Measurements from ENCODE around the gene SLC5A7.

SLC5A7 gene

DNA sequence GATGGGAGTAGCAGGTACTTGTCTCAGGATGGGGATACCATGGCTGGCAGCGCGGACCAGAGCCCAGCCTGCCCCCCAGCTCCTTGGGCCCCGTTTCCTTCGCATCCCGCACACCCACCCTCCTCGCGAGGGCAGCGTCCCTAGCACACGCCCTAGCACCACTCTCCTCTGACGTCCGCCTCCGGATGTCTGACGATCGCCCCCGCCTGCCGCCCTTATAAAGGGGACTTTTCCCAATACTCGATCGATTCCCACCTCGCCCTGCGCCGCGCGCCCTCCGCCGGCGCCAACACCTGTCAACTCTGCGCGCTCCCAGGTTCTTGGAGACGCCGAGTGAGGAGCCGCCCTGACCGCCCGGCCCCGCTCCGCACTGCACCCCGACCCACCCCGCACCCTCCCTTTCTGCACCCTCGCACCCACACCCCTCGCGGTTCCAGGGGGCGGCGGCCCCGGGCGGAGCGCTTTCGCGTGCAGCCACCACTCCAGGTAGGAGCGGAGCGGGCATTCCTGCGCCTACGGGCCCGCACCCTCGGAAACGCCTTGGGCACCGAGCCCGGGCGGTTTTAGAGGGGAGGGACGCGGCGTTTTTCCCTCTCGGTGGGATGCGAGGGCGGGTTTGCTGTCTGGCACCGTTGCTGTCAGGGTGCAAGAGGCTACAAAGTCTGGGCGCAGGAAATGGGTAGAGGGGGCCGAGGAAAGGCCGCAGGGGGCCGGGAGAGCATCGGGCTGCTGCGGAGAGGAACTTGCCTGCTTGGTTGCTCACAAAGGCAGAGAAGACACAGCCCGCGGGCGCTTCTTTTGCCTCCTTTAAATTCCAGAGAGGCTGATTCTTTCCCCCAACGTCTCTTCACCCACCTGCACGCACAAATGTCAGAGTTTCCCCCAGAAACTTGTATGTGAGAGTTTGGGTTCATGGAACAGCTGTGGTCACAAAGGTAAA lies at the start of gene SLC5A7:
TSS of gene SLC5A7 (plus strand) at position 247 of the 940 bp plus-strand sequence. CDS start 1,632 bp downstream, outside the sequence.
- FAIRE-seq: no peak

DNA sequence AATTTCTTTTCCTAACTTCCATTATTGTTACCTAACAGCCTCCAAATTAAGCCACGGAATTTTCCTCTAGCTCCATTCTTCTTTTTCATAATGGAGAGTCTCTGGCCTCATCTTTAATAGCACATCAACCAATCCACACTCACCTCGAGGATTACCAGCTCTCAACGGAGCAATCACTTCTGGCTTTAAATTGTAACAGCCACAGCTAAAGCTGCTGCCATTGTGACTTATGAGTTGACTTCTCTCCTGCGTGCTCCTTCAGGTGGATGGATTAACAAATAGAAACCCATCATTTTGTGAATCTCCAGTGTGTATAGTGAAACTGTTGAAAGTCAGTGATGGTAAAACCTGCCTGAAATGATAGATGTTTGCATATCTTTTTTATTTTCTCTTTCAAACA lies 24.9 kb upstream of the SLC5A7 start:
- FAIRE-seq: no peak

DNA sequence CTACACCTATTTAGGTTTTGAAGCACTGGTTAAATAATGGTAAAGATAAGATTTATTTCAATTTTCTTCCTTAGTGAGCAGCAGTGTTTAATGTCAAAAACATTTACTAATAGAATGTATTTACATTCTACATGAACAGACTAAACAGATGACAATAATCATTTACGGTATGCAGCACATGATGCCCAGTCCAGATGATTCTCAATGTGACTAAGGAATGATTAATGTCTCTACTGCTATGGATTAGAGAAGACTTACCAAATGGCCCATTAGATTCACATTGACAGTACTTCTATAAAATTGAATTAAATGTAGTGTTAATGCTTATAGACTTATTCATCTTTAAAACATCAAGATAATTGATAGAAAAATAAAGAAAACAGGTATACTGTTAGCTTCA lies 22.1 kb upstream of the SLC5A7 start:
- FAIRE-seq: no peak

DNA sequence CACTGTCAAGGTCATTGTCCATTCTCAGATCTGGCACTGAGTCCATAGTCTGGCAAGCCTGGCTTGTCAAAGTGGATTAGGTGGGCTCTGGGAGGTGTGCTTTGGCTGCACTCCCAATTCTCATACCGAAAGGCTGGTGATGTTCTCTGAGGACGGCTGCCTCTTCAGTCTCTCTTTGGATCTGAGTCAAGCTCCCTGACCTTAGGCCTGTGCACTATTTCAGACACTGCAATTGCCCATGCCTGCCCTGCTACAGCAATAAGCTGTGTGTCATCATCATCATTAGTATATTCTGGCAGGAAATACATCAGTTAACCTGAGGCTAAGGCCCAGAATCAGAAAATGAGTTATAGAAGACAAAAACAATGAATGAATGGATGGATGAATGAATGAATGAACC lies 1.6 kb upstream of the SLC5A7 start:
- no peak for FAIRE-seq

DNA sequence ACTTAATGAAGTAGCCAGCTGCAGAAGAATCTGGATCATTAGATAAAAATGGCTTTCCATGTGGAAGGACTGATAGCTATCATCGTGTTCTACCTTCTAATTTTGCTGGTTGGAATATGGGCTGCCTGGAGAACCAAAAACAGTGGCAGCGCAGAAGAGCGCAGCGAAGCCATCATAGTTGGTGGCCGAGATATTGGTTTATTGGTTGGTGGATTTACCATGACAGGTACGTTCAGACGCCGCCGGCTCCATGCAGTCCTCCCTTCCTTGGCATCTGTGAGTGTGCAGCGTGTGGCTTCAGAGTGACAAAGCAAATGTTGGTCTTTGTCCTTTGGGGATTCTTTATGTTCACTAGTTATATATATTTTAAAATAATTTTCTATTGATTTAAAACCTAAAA lies 1.8 kb downstream of the SLC5A7 start:
- FAIRE-seq: no peak

DNA sequence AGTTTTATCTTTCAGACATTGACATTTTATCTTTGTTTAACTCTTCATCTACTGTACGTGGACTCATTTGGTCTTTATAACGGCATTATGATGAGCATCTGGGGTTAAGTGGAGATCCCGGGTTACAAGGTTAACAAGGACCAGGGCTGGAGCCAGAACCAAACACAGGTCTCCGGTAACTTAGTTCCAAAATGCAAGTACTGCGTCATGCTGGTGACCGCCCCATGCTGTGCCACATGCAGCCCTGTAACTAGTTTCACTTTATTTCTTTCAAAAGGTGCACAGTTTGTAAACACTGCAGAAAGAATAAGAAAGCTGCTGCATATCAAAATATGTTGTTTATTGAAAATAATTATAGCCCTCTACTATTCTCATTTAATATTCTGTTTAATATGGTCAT lies 3.1 kb downstream of the SLC5A7 start:
- FAIRE-seq: no peak

DNA sequence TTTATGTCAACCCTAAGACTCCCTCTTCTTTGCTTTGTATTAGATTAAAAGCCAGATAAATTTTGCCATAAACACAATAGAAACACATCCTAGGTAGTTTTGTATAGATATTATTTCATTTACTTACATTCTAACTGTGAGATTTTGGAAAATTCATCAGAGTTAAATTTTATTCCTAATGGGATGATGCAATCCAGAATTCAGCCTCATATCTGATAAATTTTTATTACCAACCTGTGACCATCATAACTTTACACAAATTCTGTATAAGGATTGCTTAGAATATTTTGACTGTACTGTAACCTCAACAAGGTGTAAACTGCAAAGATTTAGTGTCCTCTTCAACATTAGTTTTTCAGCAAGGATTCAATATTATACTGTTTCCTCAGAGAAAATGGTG lies 4.4 kb downstream of the SLC5A7 start:
- FAIRE-seq: no peak

DNA sequence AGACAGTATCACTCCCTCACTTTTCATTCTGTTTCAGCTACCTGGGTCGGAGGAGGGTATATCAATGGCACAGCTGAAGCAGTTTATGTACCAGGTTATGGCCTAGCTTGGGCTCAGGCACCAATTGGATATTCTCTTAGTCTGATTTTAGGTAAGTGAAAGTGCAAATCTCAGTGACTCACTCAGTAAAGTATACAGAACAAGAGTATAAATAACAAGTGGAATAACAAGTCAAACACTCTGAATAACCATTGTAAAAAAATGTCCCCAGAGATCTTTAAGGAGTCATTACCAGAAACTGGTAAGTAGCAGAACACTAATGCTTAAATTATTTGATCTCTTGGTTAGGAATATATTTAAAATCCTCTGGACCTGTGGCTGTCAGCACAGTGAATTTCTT lies 5.7 kb downstream of the SLC5A7 start:
- no peak for FAIRE-seq

DNA sequence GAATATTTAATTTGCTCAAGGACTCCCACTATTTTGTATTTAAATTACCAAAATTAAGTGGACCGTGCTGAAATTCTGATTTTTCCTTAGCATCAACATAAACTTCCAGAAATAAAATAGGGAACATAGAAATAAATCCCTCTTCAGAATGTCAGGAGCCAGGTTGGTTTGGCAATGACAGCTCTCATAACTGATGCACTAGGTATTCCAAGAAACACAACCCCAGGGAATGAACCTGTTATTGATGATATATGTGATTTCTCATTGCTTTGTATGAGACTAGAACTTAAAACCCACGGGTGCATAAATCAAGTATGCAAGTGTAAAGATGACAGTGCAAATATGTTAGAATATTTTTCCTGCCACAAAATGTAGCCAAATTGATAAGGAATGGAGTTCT lies 12.8 kb downstream of the SLC5A7 start:
- no peak for FAIRE-seq

DNA sequence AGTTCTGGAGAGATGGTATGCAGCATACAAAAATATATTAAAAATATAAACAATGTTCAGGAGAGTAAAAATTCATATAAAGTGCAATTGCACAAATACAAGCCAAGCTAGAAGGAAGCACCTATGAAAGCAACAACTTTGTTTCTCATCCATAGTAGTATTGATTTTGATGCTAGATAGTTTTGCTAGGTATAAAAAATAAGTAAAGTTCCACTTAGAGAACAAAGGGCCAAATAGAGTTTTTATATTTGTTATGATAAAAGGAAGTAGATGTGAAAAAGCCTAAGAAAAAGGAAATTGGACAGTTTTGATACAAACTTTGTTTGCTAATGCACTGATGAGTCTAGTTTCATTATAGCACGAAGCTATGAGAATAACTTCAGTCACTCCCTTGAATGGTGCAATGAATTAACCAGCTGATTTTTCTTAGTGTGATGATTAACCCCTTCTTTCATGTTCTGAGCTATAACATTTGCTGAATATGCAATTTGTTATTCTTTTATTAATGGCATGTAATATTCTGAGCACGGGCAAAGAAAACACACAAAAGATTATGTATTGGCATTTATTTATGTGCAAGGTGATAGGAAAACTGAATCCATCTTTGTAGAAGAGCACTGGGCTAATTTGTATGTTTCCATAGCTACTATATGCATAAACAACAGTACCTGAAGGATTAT lies 24.7 kb downstream of the SLC5A7 start:
- FAIRE-seq: no peak

DNA sequence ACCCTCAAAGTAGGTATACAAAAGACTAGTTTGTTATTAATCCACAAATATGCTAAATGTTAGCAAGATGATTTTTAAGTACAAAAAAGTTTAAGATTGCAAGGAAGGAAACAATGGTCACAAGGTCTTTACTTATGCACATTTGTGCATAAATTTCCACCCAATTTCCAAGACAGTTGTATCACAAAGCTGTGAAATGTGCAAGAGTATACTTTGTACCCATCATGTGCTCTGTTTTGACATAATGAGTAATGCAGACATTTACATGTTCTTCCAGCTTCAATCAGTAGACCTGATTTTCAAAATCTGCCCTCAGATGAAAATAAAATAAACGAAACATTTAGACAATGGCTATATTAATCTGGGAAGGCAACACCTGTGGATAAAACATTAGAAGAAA lies 27.0 kb downstream of the SLC5A7 start:
- FAIRE-seq: no peak

DNA sequence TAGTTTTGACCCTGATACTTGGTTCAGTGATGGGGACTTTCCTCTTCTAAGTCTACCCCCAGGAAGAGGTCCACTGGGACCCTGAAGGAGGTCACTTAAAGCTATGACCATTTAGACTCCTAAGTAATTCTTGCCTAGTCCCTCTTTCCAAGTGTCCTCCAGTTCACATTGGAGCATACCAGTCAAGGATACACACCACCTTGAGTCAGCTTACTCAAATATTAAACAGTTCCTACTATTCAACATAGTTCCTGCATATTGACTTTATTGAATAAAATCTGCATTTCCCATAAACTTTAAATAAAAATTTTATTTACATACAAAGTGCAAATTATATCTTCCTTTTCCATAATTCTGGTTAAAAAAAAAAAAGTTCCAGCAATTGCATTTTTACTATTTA lies 36.3 kb downstream of the SLC5A7 start:
- no peak for FAIRE-seq

DNA sequence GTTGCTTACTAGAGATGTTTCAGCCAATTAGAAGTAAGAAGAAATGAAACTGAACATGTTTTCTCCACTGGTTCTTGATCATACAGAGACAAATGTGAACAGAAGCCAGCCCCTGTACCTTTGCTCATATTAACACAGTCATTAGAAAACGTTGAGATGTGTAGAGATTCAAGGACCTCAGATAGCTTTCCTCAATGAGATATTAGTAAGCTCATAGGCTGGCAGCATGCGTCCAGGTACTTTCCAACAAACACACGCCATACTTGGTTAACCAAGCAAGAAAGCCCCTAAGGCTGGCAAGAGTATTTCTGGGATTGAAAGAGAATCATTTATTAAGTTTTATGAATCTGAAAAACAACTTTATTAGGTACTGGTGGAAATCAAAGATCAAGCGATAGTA lies 37.5 kb downstream of the SLC5A7 start:
- no peak for FAIRE-seq

DNA sequence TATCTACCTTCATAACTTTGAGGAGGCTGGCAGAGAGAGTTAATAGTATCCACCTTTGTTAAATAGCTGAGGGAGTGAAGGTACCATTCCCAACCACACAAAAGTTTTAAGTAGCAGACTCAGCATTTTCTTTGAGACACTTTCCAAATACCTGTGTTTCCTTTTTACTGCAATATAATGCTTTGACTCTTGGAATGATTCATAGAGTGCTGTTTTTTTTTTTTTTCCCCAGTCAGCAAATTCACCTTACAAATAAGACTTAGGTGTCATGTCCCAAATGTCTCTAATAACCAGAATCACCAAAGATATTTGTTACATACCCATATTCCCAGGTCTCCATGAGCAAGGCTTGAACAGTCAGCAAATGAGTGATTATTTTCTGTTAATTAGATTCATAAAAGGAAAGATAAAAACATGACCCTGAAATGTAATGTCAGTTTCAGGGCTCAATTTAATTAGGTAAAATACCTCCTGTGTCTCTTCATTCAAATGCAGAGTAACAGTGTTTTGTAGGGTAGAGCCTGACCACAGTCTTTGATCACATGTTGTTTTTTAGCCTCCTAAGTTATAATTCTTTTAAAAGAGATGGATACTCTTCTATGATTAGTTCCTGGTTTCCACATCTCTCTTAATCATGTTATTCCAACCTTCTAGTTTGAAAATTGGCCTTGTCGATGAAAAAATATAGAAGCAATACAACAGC lies 39.9 kb downstream of the SLC5A7 start:
- FAIRE-seq: no peak

DNA sequence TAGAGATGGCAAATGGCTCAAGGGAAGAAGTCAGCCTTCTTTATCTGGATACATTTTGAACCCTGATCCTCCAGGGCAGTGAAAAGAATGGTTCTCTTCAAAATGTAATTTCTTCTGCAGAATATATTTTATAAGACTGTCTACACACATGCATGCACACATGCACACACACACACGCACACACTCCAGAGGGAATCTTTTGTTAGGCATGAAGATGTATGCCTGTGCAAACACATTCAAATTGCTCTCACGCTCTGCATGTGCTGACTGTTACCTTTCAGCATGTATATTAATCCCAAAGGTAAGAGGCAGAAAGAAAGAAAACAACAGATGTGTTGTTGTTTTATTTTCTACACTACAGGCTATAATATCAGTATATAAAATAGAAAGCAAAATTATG lies 43.2 kb downstream of the SLC5A7 start:
- no peak for FAIRE-seq

DNA sequence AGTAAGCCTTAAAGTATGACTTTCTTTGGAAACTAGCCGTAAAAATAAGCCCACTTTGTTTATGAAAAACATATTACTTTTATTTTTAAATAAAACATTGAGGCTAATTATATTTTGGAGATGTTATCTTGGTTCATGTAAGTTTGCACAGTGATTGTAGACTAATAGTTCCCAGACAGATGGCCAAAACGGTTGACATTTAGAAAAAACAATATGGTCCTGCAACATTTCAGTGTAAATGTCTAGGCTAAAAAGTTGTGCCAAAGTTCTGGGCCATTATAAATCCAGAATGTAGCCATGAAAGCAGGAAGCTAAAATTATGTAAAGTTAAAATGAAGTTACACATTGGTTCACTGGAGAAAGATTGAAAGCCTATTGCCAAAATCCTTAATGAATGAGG lies 43.6 kb downstream of the SLC5A7 start:
- peak; percentile 95 for FAIRE-seq

DNA sequence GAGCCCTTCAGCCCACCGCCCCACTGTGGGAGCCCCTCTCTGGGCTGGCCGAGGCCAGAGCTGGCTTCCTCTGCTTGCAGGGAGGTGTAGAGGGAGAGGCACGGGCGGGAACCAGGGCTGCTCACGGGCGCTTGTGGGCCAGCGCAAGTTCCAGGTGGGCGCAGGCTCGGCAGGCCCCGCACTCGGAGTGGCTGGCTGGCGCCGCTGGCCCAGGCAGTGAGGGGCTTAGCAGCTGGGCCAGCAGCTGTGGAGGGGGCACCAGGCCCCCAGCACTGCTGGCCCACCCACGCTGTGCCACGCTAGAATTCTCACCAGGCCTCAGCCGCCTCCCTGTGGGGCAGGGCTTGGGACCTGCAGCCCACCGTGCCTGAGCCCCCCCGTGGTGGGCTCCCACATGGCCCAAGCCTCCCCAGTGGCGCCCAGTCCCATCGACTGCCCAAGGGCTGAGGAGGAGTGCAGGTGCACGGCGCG lies 45.2 kb downstream of the SLC5A7 start:
- FAIRE-seq: no peak

DNA sequence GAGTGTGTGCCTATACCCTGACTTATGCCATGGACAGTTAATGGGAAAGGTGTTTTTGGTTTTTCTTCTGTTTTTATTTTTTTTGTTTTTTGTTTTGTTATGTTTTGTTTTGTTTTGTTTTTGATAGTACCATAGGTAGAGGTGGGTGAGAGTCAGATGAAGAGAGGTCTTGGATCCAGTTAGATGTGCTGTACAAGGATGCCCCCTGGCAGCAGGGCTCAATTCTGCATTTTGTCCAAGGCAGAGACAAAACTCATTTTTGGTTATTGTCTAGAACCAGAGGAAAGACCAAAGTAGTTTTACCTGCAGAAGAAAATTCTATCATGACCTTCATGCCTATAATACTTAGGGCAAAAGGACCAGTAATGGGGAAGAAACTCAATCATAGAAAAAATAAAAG lies 48.5 kb downstream of the SLC5A7 start:
- no peak for FAIRE-seq

DNA sequence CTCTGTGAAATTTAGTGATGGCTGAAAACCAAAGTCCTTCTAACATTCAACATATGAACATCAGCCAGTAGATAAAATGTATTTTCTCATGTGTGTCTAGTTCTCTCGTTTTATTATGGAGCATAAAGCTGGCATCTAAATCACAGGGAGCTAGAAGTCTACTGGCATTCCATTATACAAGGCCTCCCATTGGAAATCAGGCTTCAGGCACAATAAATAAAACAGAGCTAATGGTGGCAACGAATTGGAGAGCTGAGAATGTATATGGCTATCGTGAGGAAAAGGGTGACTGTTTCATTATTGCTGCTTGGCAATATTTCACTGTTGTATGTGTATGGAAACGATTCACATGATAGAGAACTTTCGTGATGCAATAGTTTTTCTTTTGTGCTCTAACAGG lies 62.4 kb downstream of the SLC5A7 start:
- no peak for FAIRE-seq

DNA sequence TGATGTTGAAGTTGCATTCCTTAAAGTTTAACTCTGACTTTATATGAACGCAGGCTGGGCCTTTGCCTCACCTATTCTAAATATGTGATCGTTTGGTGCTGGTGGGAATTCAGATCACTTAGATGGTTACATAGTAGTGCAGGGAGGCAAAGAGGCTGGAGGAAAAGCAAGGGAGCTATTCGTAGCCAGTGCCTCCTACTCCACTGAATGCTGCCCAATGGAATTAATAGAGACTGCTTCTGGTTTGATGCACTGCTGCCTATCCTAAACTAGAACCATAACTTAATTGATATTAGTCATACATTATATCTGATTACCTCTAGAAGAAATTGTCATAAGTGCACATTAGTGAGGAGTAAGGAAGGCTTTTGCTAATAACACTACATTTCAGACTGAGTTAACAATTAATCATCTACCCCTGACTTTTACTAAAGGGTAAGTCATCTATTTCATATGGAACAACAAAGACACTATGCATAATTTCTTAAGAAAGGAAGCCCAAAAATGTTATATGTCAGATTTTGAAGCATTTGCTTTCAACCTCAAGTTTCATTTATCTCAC lies 72.3 kb downstream of the SLC5A7 start:
- FAIRE-seq: no peak

DNA sequence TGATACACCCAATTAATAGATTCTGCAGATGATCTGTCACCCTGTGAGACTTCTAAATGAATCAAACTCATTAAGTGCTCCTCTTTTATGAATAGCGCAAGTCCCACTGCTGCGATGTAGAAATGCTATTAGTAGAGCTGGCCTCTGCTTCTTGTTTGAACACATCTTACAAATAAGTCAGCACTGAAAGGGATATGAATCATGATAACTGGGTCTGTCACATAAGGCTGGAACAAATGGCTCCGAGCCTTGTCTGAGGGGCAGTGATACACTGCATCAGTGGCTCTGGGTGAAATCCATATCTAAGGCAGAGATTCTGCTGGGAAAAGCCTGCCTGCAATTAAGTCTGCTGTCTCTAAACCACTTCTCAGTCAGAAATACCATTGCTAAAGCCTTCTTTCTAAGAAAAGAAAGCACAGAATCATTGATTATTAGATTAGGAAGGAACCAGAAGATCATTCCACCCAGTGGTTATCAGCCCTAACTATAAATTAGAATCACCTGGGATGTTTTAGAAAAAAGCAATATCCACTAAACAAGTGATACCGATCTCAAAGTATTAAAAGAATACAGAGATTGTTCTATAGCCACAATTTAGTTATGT lies 75.2 kb downstream of the SLC5A7 start:
- FAIRE-seq: no peak

All from endometrium (tissue), 2 donors.